Endothelial cell (in vitro differentiated cells): Measurements from ENCODE around the gene PRXL2B. TPM values are rescaled to one million over a fixed set of nuclear protein-coding genes. Genes with fewer than 3 reads are reported as not detected.

Experiments
- DNase-seq: peaks from one replicate; pipeline ENCODE4 v3.0.0; 2021; ENCODE audit warnings: low spot score
- H3K27ac Mint-ChIP-seq: one replicate; pipeline ENCODE4 v1.8.0; 2021; ENCODE audit warnings: mixed read lengths, inconsistent platforms; ENCODE audit not compliant: unreplicated experiment
- H3K27me3 Mint-ChIP-seq: one replicate; pipeline ENCODE4 v1.8.0; 2021; ENCODE audit warnings: mild to moderate bottlenecking, moderate library complexity, mixed read lengths, inconsistent platforms; ENCODE audit not compliant: unreplicated experiment
- H3K36me3 Mint-ChIP-seq: one replicate; pipeline ENCODE4 v1.8.0; 2021; ENCODE audit warnings: mild to moderate bottlenecking, low read depth, mixed read lengths, inconsistent platforms; ENCODE audit not compliant: unreplicated experiment
- H3K4me1 Mint-ChIP-seq: one replicate; pipeline ENCODE4 v1.8.0; 2021; ENCODE audit warnings: mild to moderate bottlenecking, mixed read lengths, inconsistent platforms; ENCODE audit not compliant: unreplicated experiment
- H3K4me3 Mint-ChIP-seq: one replicate; pipeline ENCODE4 v1.8.0; 2021; ENCODE audit warnings: mild to moderate bottlenecking, mixed read lengths, inconsistent platforms; ENCODE audit not compliant: unreplicated experiment
- H3K9me3 Mint-ChIP-seq: one replicate; pipeline ENCODE4 v1.8.0; 2021; ENCODE audit warnings: mixed read lengths, inconsistent platforms; ENCODE audit not compliant: unreplicated experiment
- CTCF ChIP-seq: fragments of 200-600 bp; sonication (generic); IDR thresholded peaks from one replicate; pipeline ENCODE4 v1.5.0; 2021; ENCODE audit warnings: antibody characterized with exemption; ENCODE audit not compliant: unreplicated experiment
- total RNA-seq: library from RNA; stranded (reverse); fragmentation: NEBNext Ultra II Directional; extraction: Animal tissue kit (Norgen Biotek cat#: 25700); gene quantifications from one replicate; pipeline ENCODE4 v1.2.1, GENCODE V29; 2021; ENCODE audit not compliant: unreplicated experiment

Gene PRXL2B
- total RNA-seq, 1 donor from 2014 or later = 35.6 TPM

- no peak for DNase-seq
- H3K27ac Mint-ChIP-seq = no peak overlapping the region
- no peak overlapping the region for H3K4me3 Mint-ChIP-seq
- no peaks in the 10 kb centered on the region for H3K4me1 Mint-ChIP-seq
- H3K27me3 Mint-ChIP-seq = peaks cover 5% of the 10 kb centered on the region
- H3K9me3 Mint-ChIP-seq = no peaks in the 10 kb centered on the region
- TF ChIP-seq CTCF = no peak
- no peaks in the 10 kb centered on the region for H3K36me3 Mint-ChIP-seq
These were observed 11.9 kb downstream of the PRXL2B start for GRCh38 chr1:2598329-2598931.

DNA sequence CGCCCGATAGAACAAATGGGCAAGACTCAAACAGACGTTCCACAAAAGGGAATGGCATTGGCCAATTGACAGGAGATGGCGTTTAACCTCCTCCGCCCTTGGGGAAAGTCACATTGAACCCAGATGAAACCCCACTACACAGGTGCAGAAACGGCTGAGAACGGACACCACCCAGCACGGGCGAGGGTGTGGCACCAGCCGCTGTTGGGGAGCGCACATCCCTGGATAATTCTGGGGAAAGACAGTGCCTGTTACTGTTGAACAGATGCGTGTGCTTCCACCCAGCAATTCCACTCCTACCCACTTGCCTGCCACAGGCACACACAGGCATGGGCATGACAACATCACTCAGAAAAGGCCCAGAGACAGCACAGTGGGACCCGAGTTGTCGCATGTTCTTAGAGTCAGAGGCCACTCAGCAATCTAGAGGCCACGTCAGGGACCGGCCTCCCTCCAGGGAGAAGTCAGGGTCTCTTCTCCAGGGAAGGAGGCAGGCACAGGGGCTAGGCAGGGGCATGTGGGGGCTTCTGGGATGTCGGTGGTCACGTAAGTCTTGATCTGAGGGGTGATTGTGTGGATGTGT, 15.2 kb downstream of the PRXL2B start:
- no peaks in the 10 kb centered on the region for H3K36me3 Mint-ChIP-seq
- no peaks in the 10 kb centered on the region for H3K4me1 Mint-ChIP-seq
- peaks cover 5% of the 10 kb centered on the region for H3K27me3 Mint-ChIP-seq
- no peak for TF ChIP-seq CTCF
- H3K4me3 Mint-ChIP-seq = no peak overlapping the region
- no peak for DNase-seq
- H3K9me3 Mint-ChIP-seq = no peaks in the 10 kb centered on the region
- no peak overlapping the region for H3K27ac Mint-ChIP-seq

DNA sequence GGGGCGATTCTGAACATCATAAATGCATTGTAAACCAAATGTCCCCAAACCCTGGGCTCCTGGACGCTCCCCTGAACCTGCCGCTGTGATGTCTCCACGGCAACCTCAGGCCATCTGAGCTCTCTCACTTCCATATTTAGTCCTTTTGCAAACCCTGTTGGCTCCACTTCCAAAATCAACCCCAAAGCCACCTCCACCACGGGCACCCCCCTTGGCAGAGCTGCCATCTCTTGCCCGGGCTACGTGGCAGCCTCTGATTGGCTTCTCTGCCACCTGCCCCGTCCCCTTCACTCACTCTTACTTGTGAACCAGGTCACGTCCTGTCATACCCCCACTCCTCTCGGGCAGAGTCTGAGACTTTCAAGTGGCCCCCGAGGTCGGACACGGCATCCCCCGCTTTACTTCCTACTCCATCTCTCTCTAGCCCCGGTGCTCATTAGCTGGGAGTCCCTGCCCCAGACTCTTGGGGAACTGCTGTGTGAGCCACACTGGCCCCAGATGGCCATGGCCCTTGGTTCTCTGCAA, 15.8 kb downstream of the PRXL2B start:
- Mint-ChIP-seq H3K27me3 (peaks cover 2% of the 10 kb centered on the region), H3K9me3 (no peaks in the 10 kb centered on the region), H3K4me1 (no peaks in the 10 kb centered on the region), H3K4me3 (no peak overlapping the region), H3K27ac (no peak overlapping the region), H3K36me3 (no peaks in the 10 kb centered on the region)
- no peak for DNase-seq
- no peak for TF ChIP-seq CTCF

DNA sequence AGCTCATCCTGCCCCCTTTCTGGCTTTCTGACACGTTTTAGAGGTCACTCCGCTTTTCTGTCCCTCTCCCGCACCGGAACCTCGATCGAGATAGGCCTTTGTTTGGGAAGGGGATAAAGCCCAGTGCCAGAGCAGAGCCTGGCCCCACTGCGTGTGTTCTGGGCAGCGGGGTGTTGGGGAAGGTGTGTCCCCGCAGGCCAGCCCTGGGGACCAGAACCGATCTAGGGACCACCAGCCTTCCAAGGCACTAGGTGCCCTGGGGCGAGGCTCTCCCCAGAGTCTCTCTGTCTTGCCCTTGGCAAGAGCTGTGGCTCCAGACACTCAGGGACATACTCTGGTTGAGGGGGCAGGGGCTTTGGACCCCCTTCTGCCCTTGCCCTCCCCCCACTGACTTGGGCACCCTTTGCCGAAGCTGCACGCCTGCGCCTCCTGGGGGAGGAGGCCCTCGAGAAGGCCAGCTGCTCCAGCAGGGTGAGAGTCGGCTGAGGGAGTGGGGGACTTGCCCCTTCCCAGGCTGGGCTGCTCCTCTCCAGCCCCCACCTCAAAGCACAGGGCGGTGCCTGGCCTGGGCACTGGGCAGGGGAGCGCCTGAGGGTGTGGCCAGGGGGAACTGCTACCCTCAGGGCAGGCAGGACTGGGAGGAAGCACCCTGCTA, 16.4 kb downstream of the PRXL2B start:
- TF ChIP-seq CTCF = no peak
- no peak for DNase-seq
- Mint-ChIP-seq H3K4me3 (no peak overlapping the region), H3K9me3 (no peaks in the 10 kb centered on the region), H3K27me3 (peaks cover 1% of the 10 kb centered on the region), H3K27ac (no peak overlapping the region), H3K4me1 (no peaks in the 10 kb centered on the region), H3K36me3 (no peaks in the 10 kb centered on the region)

DNA sequence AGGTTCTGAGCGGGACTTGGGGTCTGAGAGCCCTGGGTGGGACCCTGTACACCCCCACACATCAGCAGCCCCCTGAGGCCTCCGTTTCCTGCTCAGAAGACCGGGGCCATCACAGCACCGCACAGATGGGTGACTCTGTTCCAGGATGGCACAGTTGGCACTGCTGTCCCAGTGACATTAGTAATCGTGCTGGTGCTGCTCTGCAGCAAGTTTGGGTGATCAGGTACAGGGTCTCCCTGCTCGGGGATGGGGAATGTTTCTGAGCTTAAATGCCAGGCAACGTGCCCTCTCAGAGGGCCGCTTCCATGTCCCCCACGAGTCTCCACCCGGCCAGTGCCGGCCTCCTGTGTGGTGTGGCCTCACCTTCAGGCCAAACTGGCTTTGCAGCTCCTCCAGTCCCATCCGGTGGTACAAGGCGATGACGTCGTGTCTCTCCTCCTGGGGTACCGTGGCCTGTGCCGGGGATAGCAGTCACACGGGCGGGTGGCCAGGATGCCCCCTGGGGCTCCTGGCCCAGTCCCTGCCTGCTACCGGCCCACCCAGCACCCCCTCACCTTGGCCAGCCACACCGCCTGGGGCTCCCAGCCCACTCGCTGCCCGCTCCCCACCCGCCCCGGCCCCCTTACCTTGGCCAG, 17.1 kb downstream of the PRXL2B start:
- H3K4me3 Mint-ChIP-seq = no peak overlapping the region
- peaks cover 3% of the 10 kb centered on the region for H3K27me3 Mint-ChIP-seq
- no peak for DNase-seq
- no peaks in the 10 kb centered on the region for H3K4me1 Mint-ChIP-seq
- H3K36me3 Mint-ChIP-seq = no peaks in the 10 kb centered on the region
- H3K27ac Mint-ChIP-seq = no peak overlapping the region
- H3K9me3 Mint-ChIP-seq = no peaks in the 10 kb centered on the region
- no peak for TF ChIP-seq CTCF
